ENCODE results near the gene APP.

Gene APP

DNA sequence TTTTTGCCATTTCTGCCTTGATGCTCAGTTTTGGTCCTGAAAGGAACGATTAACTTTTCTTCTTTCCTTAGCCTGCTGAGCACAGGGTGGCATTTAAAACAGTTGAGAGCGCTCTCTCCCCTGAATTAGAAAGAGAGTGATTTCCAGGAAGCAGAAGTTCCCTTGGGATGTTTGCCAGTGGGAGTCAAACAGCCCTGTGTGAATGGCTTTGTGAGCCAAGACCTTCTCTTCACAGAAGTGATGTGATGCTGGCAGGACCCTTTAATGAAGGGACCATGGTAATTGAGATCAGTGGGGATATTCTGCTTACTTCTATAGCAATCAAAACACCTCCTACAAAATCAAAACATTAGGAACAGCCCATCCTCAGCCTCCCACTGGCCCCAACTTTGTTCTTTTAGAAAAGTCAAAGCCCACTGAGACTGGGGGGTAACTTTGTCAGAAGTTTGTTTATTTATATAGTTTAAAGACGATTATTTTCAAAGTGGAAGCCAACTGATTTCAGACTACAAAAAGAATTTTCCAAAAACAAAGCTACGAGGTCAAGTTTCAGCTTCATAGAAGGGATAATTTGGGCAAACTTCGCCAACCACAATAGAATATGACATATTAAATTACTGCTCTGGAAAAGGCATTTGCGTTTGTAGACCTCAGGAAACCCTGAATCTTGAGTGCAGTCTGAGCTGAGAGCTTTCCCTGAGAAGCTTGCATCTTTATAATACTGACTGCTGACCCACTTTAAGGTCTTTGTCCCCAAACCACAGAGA, 313.1 kb downstream of the APP start:
- DNase-seq, result no peak

DNA sequence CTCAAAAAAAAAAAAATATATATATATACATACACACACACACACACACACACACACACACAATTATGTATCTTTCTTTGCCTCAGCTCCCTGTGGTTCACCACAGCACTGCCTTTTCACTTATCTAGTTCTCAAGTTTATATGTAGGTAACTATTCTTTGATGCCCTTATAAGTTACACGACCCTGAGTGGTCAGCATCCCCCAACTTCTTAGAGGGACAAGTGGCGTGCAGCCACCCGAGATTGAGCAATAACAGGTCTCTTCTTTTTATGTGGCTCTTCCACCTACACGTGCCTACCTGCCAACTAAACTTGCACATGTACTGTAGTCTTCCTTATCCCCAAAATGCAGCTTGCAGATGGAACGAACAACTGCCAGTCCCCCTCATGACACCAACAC, 315.0 kb downstream of the APP start:
- DNase-seq, result no peak

DNA sequence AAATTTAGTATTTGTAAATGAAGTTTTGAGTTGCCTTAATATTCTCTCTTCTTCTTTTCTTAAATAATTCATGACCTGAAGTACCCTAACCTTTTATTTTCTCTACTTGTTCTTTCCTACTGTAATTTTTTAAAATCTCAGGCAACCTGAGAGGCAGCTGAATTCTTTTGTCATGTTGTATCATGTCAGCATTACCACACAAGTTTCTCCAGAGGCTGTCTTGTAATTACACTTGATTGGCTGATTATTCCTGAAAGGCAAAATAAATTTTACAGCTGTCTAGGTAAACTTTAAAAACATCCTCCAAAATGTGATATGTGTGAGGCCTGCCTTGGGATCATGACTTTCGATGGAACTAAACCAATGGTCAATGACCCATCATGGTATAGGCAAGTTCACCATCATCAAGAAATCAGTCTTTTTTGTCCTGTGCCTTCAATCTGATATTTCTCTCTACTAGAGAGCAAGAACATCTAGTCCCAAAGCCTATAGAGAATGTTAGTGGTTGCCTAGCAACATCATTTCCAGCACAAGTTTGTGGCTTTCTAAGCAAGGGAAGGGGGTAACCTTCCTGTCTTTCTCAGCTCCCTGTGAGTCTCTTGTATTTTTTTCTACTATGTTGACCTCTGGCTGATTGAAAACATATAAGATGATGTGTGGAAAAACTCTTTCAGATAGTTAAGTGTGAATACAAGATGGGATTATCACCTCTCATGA, 320.3 kb downstream of the APP start:
- no peak for DNase-seq

DNA sequence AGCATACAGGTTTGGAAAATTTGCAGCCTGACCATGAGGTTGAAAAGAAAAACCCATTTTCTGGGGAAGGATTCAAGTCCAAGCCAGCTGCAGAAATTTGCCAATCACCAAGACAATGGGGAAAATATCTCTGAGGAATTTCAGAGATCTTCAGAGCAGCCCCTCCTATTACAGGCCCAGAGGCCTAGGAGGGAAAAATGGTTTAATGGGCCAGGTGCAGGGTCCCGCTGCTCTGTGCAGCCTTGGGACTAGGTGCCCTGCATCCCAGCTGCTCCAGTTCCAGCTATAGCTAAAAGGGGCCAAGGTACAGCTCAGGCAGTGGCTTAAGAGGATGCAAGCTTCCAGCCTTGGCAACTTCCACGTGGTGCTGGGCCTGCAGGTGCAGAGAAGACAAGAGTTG, 322.3 kb downstream of the APP start:
- no peak for DNase-seq

DNA sequence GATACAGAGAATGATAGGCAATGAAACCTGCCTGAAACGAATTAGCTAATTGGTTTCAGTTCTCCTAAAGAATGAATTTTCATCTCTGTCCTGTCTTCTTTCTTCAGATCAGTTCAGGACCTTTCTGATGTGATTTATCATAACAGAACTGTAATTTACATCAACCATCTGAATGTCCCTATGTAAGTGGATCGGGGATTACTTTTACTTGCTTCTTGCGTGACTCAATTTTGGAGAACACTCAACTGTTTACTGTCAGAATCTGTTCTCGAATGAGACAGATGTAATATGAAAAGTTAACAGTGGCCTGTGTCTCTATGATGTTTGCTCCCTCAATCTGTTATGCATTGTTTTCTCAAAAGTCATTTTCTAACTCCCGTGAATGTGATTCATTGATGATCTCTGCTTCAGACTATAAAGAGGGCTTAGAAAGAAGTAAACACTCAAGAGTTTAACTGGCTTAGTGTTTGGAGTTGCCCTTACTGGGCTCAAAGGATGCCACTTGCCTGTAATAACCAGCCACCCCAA, 324.8 kb downstream of the APP start:
- DNase-seq, result no peak

DNA sequence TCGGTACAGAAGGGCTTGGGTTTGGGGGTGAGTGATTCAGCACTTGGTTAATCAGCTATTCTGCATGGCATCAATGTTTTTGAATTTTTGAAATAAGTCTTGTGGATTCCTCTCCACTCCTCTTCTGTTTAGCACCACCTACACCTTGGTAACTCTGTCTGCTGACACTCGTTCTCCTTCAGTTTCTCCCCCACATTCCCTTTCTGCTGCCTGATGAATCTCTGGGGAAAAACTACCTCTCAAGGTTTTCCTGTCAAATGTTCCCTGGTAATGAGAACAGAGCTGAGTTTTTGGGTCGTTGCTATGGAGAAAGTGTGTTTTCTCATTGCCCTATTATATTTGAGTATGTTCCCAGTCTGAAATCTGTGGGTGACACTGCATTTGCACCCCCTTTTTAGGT, 327.6 kb downstream of the APP start:
- DNase-seq, result no peak

DNA sequence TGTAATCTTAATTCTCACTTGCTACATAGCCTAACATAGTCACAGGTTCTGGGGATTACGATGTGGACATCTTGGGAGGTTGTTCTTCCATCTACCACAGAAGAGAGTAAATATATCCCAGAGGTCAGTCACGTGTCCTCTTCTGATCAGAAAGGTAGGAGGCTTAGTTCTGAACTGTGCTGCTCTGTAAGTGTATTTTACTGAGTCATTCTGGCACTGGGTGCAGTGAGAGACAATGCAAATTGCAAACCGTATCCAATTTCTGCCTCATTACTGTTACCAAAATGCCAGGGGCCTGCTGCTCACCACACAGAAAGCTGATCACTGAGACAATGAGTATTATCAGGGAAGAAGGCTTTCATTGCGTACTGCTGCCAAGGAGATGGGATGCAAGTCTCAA, 331.8 kb downstream of the APP start:
- no peak for DNase-seq

DNA sequence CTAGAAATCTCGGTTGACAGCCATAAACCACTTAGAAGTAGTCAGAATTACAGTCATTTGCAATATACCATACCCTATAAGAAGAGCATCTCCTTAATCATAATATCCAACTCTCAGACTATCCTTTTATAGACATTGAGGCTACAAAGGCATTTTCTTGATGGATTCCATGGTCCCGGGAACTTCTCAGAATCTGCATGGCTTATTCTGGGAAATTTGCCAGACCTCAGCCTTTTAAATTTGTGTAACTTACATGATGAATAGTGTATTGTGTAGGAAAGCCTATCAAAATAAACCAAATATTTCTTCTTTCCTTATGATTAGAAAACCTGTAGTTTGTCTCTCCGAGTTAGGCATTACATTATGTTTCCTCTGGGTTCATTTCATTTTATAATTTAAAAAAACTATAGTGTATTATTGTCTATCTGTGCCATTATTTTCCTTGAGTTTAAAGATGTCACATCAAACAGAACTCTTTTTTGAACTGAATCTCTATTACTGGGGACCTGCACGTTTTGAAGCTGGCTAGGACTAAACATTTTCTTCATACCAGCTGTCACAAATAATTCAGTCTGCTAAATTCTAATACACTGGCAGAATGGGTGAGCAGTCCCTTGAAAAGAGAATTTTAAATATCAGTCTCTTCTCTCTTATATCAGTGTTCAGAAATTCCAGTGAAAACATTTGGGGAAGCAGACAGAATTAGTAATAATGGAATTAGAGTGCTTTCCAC, 332.9 kb downstream of the APP start:
- DNase-seq, result no peak

DNA sequence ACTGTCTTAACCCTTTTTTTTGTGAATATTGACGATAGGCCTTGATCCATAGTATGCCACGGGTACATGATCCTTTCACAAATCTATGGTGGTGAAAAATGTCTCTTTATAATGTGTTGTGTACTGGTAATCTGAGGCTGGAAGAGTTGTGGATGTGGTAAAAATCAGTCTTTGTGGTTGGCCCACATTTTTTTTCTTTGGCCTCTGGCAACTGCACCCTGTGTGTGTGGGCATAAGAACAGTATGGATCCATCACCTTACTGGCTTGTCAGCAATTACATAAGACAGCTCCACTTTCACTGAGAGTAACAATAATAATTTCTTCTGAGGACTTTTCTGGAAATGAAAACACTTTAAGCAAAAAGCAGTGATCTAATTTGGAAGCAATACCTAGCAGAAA, 334.2 kb downstream of the APP start:
- DNase-seq, result no peak

DNA sequence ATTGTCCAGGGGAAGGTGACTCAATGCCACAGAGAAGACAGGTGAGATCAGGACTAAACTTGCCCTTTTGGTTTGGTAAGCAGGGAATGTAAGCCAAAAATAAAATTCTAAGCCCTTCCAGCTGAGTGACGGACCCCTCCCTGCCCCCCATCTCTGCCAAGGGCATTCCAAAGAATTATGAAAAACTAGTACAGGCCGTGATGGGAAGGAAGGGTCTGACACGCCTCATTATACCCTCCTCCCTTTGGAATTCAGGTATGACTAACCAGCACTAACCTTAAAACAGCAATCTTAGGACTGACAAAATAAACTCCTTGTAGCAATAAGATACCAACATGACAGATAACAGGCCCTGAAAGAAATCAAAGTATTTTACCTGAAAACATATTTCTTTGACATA, 336.2 kb downstream of the APP start:
- no peak for DNase-seq

DNA sequence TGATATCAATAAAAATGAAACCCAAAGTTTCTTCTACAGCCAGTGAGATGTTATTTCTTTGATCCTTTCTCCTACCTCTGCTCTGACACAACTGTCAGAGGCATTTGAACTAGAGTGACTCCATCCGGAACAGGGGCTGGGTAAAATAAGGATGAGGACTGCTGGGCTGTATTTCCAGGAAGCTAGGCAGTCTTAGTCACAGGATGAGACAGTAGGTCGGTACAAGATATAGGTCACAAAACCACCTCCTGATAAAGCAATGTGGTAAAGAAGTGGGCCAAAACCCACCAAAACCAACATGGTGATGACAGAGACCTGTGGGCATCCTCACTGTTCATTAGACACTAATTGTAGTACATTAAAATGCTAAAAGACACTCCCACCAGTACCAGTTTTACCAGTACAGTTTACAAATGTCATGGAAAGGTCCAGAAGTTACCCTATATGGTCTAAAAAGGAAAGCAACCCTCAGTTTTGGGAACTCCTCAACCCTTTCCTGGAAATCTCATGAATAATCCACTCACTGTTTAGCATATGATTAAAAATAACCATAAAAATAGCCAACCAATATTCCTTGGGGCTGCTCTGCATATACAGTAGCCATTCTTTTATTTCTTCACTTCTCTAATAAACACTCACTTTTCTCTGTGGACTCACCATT, 339.1 kb downstream of the APP start:
- DNase-seq, result no peak
